B cell (primary cell): ENCODE results near the gene ZNF689.
A peak's percentile ranks its signal among the peaks of the same experiment; 100 is the strongest.

Experiments used
- EZH2 ChIP-seq: IDR thresholded peaks from 2 replicates; pipeline ENCODE4 v1.6.1; 2012; ENCODE audit warnings: borderline replicate concordance, low read depth, mild to moderate bottlenecking, moderate library complexity, low read length; ENCODE audit not compliant: insufficient read depth, poor library complexity, severe bottlenecking
- TF ChIP-seq, protein P1 (sequence below): fragments of 200-600 bp; IDR thresholded peaks from one replicate; pipeline ENCODE4 v1.8.0; 2022; ENCODE audit warnings: antibody characterized with exemption, mild to moderate bottlenecking

DNA sequence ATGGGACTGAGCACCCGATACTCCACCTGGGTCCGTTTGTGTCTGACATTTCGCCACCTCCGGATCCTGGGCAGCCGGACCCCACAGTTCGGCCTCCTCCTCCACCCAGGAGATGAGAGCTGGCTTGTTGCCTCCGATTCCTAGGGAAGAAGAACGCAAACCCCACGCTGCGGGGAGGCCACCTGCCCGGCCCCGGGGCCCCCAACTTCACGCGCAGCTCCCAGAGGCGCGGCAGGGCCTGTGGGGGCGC, 52.6 kb downstream of the ZNF689 start:
- TF ChIP-seq, protein P1, sequence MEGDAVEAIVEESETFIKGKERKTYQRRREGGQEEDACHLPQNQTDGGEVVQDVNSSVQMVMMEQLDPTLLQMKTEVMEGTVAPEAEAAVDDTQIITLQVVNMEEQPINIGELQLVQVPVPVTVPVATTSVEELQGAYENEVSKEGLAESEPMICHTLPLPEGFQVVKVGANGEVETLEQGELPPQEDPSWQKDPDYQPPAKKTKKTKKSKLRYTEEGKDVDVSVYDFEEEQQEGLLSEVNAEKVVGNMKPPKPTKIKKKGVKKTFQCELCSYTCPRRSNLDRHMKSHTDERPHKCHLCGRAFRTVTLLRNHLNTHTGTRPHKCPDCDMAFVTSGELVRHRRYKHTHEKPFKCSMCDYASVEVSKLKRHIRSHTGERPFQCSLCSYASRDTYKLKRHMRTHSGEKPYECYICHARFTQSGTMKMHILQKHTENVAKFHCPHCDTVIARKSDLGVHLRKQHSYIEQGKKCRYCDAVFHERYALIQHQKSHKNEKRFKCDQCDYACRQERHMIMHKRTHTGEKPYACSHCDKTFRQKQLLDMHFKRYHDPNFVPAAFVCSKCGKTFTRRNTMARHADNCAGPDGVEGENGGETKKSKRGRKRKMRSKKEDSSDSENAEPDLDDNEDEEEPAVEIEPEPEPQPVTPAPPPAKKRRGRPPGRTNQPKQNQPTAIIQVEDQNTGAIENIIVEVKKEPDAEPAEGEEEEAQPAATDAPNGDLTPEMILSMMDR: peak; percentile 30
- TF ChIP-seq EZH2: no peak
